ENCODE results near the gene MAGEE2. TPM values are rescaled to one million over a fixed set of nuclear protein-coding genes. Genes with fewer than 3 reads are reported as not detected.

MAGEE2 gene
- not detected for polyA plus RNA-seq (2012; ENCODE audit: insufficient read length, low read depth)

GRCh38 chrX:75784680-75785491 is at the start of gene MAGEE2:
Gene MAGEE2 (minus strand): TSS chrX:75785254. CDS start chrX:75785051, 203 bp downstream.
- TF ChIP-seq POLR2AphosphoS5 (IDR thresholded peaks at IDR 0.05; ENCODE audit: low read depth, low read length) (no peak), FOXP2 (optimal IDR thresholded peaks at IDR 0.05; ENCODE audit: borderline replicate concordance, extremely low read depth, extremely low read length, insufficient read depth) (no peak), TAF1 (IDR thresholded peaks at IDR 0.05; ENCODE audit: borderline replicate concordance, insufficient read depth, low read length) (no peak), REST (IDR thresholded peaks at IDR 0.05; ENCODE audit: insufficient read depth in 1 of 2, low read depth in 2 of 2, low read length in 2 of 2) (no peak), SIN3A (IDR thresholded peaks at IDR 0.05; ENCODE audit: borderline replicate concordance, insufficient read depth, low read length) (no peak)

DNA sequence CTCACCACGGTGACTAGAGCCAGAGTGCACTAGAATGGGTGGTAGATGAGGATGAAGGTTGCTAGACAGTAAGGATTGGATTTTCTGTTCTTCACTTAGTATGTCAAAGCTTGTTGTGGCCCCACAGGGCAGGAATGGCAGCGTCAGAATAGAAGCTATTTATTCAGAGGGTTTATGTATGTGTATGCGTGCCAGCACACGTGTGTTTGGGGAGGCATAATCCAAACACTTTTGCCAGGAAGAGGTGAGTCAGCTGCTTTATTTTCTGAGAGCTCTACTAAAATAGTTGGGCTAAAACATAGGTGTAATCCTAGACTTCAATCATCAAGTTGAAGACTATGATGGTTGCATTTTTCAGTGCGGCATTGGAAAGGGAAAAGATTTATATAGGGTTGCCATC is 1.2 kb upstream of the MAGEE2 start:
- TF ChIP-seq REST (IDR thresholded peaks at IDR 0.05; ENCODE audit: insufficient read depth in 1 of 2, low read depth in 2 of 2, low read length in 2 of 2) (no peak), POLR2AphosphoS5 (IDR thresholded peaks at IDR 0.05; ENCODE audit: low read depth, low read length) (no peak), TAF1 (IDR thresholded peaks at IDR 0.05; ENCODE audit: borderline replicate concordance, insufficient read depth, low read length) (no peak)

GRCh38 chrX:75781611-75782010 is 3.4 kb downstream of the MAGEE2 start:
- TF ChIP-seq POLR2AphosphoS5 (IDR thresholded peaks at IDR 0.05; ENCODE audit: low read depth, low read length) (no peak), REST (IDR thresholded peaks at IDR 0.05; ENCODE audit: insufficient read depth in 1 of 2, low read depth in 2 of 2, low read length in 2 of 2) (no peak), SIN3A (IDR thresholded peaks at IDR 0.05; ENCODE audit: borderline replicate concordance, insufficient read depth, low read length) (no peak), FOXP2 (optimal IDR thresholded peaks at IDR 0.05; ENCODE audit: borderline replicate concordance, extremely low read depth, extremely low read length, insufficient read depth) (no peak), TAF1 (IDR thresholded peaks at IDR 0.05; ENCODE audit: borderline replicate concordance, insufficient read depth, low read length) (no peak)

DNA sequence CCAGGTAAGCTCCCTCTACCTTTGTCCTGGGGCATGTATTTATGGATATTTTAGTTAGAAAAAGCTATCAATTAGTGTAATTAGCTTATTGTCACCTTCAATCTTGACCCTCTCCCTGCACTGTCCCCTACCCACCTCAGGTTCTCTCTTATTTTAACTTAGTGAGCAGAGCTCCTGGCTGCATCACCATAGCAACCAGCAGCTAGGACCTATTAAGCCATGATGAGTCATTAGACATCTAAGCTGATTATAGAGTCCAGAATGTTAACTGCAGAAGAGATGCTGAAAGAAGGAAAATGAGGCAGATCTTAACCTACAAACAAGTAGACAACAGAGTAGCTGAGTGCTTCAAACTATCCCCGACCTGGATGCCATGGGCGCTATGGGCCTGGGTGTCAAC is 36.6 kb downstream of the MAGEE2 start:
- TF ChIP-seq TAF1 (IDR thresholded peaks at IDR 0.05; ENCODE audit: borderline replicate concordance, insufficient read depth, low read length) (no peak), FOXP2 (optimal IDR thresholded peaks at IDR 0.05; ENCODE audit: borderline replicate concordance, extremely low read depth, extremely low read length, insufficient read depth) (no peak), SIN3A (IDR thresholded peaks at IDR 0.05; ENCODE audit: borderline replicate concordance, insufficient read depth, low read length) (no peak), POLR2AphosphoS5 (IDR thresholded peaks at IDR 0.05; ENCODE audit: low read depth, low read length) (no peak), REST (IDR thresholded peaks at IDR 0.05; ENCODE audit: insufficient read depth in 1 of 2, low read depth in 2 of 2, low read length in 2 of 2) (no peak)
